ENCODE data around the gene PROSER3.

DNA sequence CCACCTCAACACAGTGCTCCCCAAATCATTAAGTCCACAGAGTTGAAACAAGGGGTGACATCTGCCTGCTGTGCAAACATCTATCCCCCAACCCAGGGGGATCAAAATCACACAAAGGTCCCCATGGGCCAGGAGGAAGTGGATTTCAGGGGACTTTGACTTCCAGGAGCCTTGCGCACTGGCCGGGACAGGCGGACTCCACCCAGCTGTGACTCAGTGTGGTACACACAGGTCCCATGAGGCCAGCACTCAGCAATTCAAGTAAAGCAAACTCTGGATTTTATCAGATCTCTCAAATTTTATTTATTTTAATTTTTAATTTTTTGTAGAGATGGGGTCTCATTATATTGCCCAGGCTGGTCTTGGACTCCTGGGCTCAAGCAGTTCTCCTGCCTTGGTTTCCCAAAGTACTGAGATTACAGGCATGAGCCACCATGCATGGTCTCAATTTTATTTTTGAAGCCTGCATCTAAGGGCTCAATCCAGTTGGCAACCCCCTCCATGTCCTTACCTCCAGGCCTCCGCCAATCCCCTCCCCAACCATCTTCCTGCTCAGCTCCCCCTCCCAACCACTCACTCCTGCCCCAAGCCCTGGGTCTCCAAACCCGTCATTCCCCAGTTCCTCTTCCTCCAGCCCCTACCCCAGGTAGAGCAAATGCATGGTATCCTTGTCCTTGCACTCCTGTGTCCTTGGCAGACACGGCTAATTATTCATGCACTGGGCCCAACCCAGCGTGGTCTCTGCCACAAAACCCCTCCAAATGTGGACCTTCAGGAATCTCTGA is 35.6 kb downstream of the PROSER3 start:
- TF ChIP-seq, protein P1, sequence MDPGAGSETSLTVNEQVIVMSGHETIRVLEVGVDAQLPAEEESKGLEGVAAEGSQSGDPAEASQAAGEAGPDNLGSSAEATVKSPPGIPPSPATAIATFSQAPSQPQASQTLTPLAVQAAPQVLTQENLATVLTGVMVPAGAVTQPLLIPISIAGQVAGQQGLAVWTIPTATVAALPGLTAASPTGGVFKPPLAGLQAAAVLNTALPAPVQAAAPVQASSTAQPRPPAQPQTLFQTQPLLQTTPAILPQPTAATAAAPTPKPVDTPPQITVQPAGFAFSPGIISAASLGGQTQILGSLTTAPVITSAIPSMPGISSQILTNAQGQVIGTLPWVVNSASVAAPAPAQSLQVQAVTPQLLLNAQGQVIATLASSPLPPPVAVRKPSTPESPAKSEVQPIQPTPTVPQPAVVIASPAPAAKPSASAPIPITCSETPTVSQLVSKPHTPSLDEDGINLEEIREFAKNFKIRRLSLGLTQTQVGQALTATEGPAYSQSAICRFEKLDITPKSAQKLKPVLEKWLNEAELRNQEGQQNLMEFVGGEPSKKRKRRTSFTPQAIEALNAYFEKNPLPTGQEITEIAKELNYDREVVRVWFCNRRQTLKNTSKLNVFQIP (CRISPR knock-in tag; IDR thresholded peaks at IDR 0.05; ENCODE audit: borderline replicate concordance, low read depth) = no peak
- TF ChIP-seq TOX (CRISPR knock-in tag; IDR thresholded peaks at IDR 0.05; ENCODE audit: borderline replicate concordance) = no peak
- TF ChIP-seq ZFP30 (CRISPR knock-in tag; IDR thresholded peaks at IDR 0.05) = no peak

All from SK-N-SH treated with all-trans-retinoic acid at 6 μM for 48 hours (cell line).